Aorta (tissue), 5 donors: Measurements from ENCODE around the gene TMEM41B. TPM values are rescaled to one million over a fixed set of nuclear protein-coding genes. Genes with fewer than 3 reads are reported as not detected.

Experiments
- ATAC-seq: fragments of 200-7000 bp; cut with Tn5 transposase; one replicate; pipeline ENCODE4 v1.9.1; 2022; ENCODE audit warnings: moderate library complexity; ENCODE audit not compliant: low FRiP score
- DNase-seq, 2 donors: peaks; one replicate each; pipeline ENCODE4 v3.0.0-alpha.2; 2020
- H3K27ac ChIP-seq, 2 donors: one replicate each; pipeline ENCODE4 v1.5.1; 2013; ENCODE audit warnings: low read length in 2 of 2, mild to moderate bottlenecking in 2 of 2, moderate library complexity in 2 of 2, control low read depth in 1 of 2, inconsistent platforms in 1 of 2, low read depth in 1 of 2
- H3K27me3 ChIP-seq, 2 donors: one replicate each; pipeline ENCODE4 v1.6.1; 2013; ENCODE audit warnings: control low read depth in 1 of 2, low read length in 1 of 2, mild to moderate bottlenecking in 1 of 2, moderate library complexity in 1 of 2; ENCODE audit not compliant: insufficient read depth in 2 of 2, control insufficient read depth in 1 of 2
- H3K36me3 ChIP-seq, 2 donors: one replicate each; pipeline ENCODE4 v1.6.1; 2013; ENCODE audit warnings: control low read depth in 1 of 2, low read length in 1 of 2, mild to moderate bottlenecking in 1 of 2; ENCODE audit not compliant: insufficient read depth in 2 of 2, control insufficient read depth in 1 of 2
- H3K4me1 ChIP-seq, 2 donors: one replicate each; pipeline ENCODE4 v1.6.1; 2013; ENCODE audit warnings: low read length in 2 of 2, control low read depth in 1 of 2, mild to moderate bottlenecking in 1 of 2, moderate library complexity in 1 of 2; ENCODE audit not compliant: insufficient read depth in 2 of 2, control insufficient read depth in 1 of 2
- H3K4me3 ChIP-seq, 2 donors: one replicate each; pipeline ENCODE4 v1.5.1; 2013; ENCODE audit warnings: low read length in 2 of 2, control low read depth in 1 of 2, mild to moderate bottlenecking in 1 of 2
- H3K9me3 ChIP-seq: one replicate; pipeline ENCODE4 v1.6.1; 2013; ENCODE audit warnings: mild to moderate bottlenecking, low read length; ENCODE audit not compliant: control insufficient read depth
- WGBS, 2 donors: extraction: QIAGEN DNeasy Blood & Tissue Kit; methylation state at CpG; one replicate each; pipeline ENCODE4 v1.1.7; 2013; 5-methylcytosine and 5-hydroxymethylcytosine counted together
- intact Hi-C, 2 donors: fragments of 100-400 bp; cut with DNase I; formaldehyde crosslinking; loops; one replicate each; pipeline versions ENCODE4 v1.14.2 to v1.15.0; 2022
- polyA plus RNA-seq, 2 donors: library from polyadenylated mRNA; stranded (reverse); fragments of 200-250 nt; gene quantifications; one replicate each; pipeline ENCODE4 v1.2.3, GENCODE V29; 2013
- total RNA-seq, 2 donors: library from RNA; stranded (reverse); fragmentation: NEBNext Ultra II Directional; extraction: Animal tissue kit (Norgen Biotek cat#: 25700); gene quantifications; one replicate each; pipeline ENCODE4 v1.2.1, GENCODE V29; 2021
- donor health status: healthy with polysubstance abuse.
- donor health status: Bipolar disorder and iron deficiency.
- donor health status: DM: no; HTN: no; CAD: no.
- donor health status: DM: no; HTN: no; CAD: no.
- donor health status: DM: yes; HTN: yes; CAD: no.

The TMEM41B gene
- total and polyA plus RNA-seq, 4 donors = 2.3 to 31.4 (median 26.0) TPM

DNA sequence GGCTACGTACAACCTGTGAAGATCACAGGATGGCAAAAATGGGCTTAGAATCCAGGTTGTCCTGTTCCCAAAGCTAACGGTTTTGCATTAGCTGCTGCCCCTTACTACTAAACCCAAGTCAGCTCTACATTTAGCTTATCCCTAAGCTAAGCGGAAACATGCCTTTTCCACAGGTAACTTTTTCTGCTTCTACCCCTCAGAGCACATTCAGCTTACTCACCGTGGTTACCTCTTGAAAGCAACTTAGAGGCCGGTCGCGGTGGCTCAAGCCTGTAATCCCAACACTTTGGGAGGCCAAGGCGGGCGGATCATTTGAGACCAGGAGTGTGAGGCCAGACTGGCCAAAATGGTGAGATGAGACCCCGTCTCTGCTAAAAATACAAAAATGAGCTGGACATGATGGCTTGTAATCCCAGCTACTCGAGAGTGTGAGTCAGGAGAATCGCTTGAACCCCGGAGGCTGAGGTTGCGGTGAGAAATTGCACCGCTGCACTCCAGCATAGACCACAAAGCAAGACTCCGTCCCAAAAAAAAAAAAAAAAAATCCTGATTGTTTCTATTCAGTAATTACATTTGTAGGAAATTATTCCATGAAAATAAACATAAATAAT lies 790 bp upstream of the TMEM41B start:
- Histone ChIP-seq H3K4me1 (no peaks in the 10 kb centered on the region), H3K27me3 (no peaks in the 10 kb centered on the region), H3K4me3 (peak overlapping the region; percentile 24 to 52), H3K9me3 (no peaks in the 10 kb centered on the region), H3K27ac (peak overlapping the region in 1 of 2 donors; percentile 72), H3K36me3 (no peaks in the 10 kb centered on the region)
- WGBS, 2 donors = 60 to 61% methylated on average over 16 of the region's 16 CpGs
- intact Hi-C loops = loop anchor here in 1 of 2 donors (5.0 kb wide), 1 partner anchor 47 kb away; no protein-coding TSS in a partner anchor
- no peak for DNase-seq
- ATAC-seq = no peak

DNA sequence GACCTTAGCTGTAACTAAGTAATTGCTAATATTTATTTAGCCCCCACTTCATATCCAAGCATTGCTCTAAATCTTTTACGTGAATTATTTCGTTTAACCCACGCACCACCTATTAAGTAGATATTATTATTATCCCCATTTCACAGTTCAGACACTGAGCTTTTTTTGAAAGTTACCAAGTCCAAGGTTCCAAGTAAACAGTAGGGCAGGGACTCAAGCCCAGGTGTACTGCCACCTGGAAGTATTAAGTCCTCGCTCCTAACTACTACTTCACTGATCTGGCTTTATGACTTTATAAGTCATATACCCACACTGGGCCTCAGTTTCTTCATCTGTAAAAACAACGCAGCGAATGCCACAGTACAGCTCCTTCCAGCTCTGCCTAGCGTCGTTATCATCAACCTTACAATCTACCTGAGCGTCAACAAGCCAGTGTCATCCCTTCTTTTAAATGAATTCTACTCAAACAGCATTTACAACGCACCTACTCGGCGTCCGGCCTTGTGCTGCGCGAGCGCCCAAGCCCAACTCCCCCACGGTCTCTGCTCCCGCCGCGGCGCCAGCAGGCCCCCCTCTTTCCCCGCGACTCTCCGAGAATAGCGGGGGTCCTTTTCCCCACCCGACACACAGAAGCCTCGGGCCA lies 624 bp downstream of the TMEM41B start:
- H3K27ac ChIP-seq = peak overlapping the region in 1 of 2 donors; percentile 39

DNA sequence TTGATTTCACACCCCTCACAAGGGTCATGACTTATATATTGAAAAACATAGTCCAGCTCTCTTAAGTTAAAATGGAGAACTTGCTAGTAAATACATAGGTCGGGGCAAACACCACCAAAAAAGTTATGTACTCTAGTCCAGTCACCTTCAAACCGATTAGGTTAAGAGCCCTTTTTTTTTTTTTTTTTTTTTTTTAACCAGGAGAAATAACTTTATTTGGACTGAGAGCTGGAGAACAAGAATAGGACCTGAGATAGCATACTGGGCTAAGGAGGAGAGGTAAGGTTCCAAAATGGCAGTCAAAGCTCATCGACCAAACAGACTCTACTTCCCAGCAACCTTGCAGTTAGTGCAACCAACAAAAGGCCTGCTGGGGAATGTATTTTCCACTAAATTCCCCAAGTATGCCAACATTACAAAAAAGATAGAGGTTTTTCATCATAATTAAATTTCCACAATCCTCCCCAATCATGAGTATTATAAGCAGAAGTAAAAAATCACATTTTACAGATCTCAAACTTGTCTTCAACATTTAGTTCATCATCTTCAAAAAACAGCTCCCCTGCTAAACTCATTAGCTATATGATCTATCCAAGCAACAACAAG lies 3.8 kb downstream of the TMEM41B start:
- H3K27ac ChIP-seq = no peak overlapping the region
- WGBS, 2 donors = 92 to 94% methylated on average over 3 of the region's 3 CpGs
- no peaks in the 10 kb centered on the region for H3K27me3 ChIP-seq
- DNase-seq = no peak
- H3K4me1 ChIP-seq = no peaks in the 10 kb centered on the region
- no peaks in the 10 kb centered on the region for H3K36me3 ChIP-seq
- no peak for ATAC-seq
- intact Hi-C loops = loop anchor here in 1 of 2 donors (5.0 kb wide), 2 partner anchors 33 to 52 kb away; no protein-coding TSS in a partner anchor
- H3K9me3 ChIP-seq = no peaks in the 10 kb centered on the region
- no peak overlapping the region for H3K4me3 ChIP-seq

More for the DNA sequence above, 624 bp downstream of the TMEM41B start:
- DNase-seq (no peak), ATAC-seq (peak; percentile 64)
- intact Hi-C loops = loop anchor here in 1 of 2 donors (5.0 kb wide), 2 partner anchors 36 to 49 kb away; no protein-coding TSS in a partner anchor
- Histone ChIP-seq H3K4me3 (peak overlapping the region; percentile 81 to 94), H3K9me3 (no peaks in the 10 kb centered on the region), H3K27me3 (no peaks in the 10 kb centered on the region), H3K36me3 (no peaks in the 10 kb centered on the region), H3K4me1 (no peaks in the 10 kb centered on the region)
- WGBS, 2 donors = 1% methylated on average over 27 of the region's 27 CpGs

DNA sequence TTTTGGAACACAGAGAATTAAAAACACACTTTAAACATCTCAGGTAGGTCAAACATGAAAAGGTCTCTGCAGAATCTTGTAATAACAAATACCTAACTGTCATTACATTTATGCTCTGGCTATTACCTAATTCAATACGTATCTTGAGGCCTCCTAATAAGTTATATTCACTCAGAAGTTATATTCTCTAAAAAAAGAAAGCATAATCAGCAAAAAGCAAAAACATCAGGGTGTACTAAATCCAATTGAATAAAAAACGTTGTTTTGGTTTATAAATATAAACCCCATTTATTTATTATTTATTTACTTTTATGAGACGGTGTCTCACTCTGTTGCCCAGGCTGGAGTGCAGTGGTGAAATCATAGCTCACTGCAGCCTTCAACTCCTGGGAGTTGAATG lies 10.2 kb downstream of the TMEM41B start:
- no peaks in the 10 kb centered on the region for H3K9me3 ChIP-seq
- intact Hi-C loops = no loop called here
- ATAC-seq (no peak), DNase-seq (no peak)
- no peaks in the 10 kb centered on the region for H3K4me1 ChIP-seq
- H3K27ac ChIP-seq = no peak overlapping the region
- no peak overlapping the region for H3K4me3 ChIP-seq
- no peaks in the 10 kb centered on the region for H3K27me3 ChIP-seq
- WGBS, 2 donors = 80% methylated on average over 3 of the region's 3 CpGs
- H3K36me3 ChIP-seq = no peaks in the 10 kb centered on the region

DNA sequence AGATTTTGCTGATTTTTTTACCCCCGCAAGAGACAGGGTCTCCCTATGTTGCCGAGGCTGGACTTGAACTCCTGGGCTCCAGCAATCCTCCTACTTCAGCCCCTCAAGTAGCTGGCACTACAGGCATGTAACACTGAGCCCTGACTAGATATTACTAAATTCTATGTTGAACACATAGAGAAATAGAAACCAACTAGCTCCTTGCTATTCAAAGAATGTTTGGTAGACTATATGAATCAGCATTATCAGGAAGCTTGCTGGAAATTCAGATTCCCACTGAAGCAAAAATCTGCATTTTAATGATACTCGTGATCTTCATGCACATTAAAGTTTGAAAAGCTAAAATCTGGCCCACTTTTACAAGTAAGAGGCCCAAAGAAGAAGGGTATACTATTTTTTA lies 11.9 kb downstream of the TMEM41B start:
- Histone ChIP-seq H3K27ac (no peak overlapping the region), H3K36me3 (no peaks in the 10 kb centered on the region), H3K9me3 (no peaks in the 10 kb centered on the region), H3K4me1 (no peaks in the 10 kb centered on the region), H3K27me3 (no peaks in the 10 kb centered on the region), H3K4me3 (no peak overlapping the region)
- DNase-seq (no peak), ATAC-seq (no peak)
- WGBS, 2 donors = 81 to 86% methylated on average over 3 of the region's 3 CpGs
- intact Hi-C loops = no loop called here

DNA sequence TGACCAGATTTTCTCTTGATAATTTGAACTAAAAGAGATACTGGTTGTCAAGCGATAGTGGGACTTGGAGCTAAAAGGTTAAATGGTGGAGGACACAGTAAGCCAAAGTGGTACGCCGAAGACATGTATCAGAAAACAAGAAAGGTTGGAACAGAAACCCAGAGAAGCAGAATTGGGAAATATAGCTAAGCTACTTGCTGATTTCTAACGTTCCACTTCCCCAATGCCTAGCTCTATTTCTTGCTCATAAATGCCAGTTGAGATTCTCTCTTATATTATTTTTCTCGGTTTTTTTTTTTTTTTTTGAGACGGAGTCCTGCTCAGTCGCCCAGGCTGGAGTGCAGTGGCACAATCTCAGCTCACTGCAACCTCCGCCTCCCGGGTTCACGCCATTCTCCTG lies 12.7 kb downstream of the TMEM41B start:
- intact Hi-C loops = no loop called here
- ATAC-seq (no peak), DNase-seq (no peak)
- WGBS, 2 donors = 88 to 92% methylated on average over 10 of the region's 10 CpGs
- H3K4me1 ChIP-seq = no peaks in the 10 kb centered on the region
- H3K27ac ChIP-seq = no peak overlapping the region
- no peak overlapping the region for H3K4me3 ChIP-seq
- no peaks in the 10 kb centered on the region for H3K36me3 ChIP-seq
- H3K27me3 ChIP-seq = no peaks in the 10 kb centered on the region
- no peaks in the 10 kb centered on the region for H3K9me3 ChIP-seq

DNA sequence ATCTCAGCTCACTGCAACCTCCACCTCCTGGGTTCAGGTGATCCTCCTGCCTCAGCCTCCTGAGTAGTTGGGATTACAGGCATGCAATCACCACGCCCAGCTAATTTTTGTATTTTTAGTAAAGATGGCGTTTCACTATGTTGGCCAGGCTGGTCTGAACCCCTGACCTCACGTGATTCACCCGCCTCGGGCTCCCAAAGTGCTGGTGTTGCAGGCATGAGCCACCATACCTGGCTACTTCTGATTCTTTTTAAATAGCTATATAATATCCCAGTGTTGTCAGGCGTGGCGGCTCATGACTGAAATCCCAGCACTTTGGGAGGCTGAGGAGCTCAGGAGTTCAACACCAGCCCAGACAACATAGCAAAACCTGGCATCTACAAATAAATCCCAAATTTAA lies 20.7 kb downstream of the TMEM41B start:
- Histone ChIP-seq H3K36me3 (peaks cover 0 to 2% of the 10 kb centered on the region in 2 donors), H3K4me1 (no peaks in the 10 kb centered on the region), H3K9me3 (no peaks in the 10 kb centered on the region), H3K27me3 (no peaks in the 10 kb centered on the region), H3K27ac (no peak overlapping the region), H3K4me3 (no peak overlapping the region)
- intact Hi-C loops = no loop called here
- 96 to 97% methylated on average over 7 of the region's 7 CpGs for WGBS, 2 donors
- DNase-seq (no peak), ATAC-seq (no peak)

DNA sequence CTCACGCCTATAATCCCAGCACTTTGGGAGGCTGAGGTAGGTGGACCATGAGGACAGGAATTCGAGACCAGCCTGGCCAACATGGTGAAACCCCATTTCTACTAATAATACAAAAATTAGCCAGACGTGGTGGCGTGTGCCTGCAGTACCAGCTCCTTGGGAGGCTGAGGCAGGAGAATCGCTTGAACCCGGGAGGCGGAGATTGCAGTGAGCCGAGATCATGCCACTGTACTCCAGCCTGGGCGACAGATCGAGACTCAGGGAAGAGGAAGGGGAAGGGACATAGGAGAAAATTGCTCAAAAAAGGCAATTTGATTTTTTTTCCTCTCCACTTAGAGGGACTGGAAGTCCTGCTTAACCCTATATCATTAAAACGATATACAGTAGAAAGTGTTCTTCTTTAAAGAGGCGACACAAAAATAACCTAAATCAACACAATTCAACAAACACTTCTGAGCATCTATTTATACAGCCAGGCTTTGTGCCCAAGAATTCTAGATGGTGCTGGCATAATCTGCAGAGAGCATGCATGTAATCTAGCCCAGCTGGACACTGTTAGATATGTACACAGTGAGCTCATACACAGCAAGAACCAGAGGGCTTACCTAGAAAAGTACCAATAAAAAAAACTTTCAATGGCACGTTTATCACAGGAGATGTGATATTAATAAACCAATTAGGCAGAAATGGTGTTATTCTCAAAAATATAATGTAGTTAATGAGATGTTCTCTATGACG lies 28.4 kb downstream of the TMEM41B start:
- no peak for DNase-seq
- no peak overlapping the region for H3K27ac ChIP-seq
- no peaks in the 10 kb centered on the region for H3K27me3 ChIP-seq
- no peak overlapping the region for H3K4me3 ChIP-seq
- intact Hi-C loops = no loop called here
- H3K9me3 ChIP-seq = no peaks in the 10 kb centered on the region
- WGBS, 2 donors = 80 to 82% methylated on average over 14 of the region's 14 CpGs
- H3K36me3 ChIP-seq = peaks cover 0 to 2% of the 10 kb centered on the region in 2 donors
- ATAC-seq = no peak
- no peaks in the 10 kb centered on the region for H3K4me1 ChIP-seq
